GM21737 (cell line): ENCODE measurements around the gene NSF.
"Not testable (repeated sequence)": the region's sequence is repeated elsewhere in the genome, so short reads cannot be mapped to it uniquely, and the experiment has no call there.

ENCODE experiments used
- ATAC-seq: cut with Tn5 transposase; IDR thresholded peaks from one replicate; pipeline ENCODE4 v1.9.1; 2021; ENCODE audit warnings: mild to moderate bottlenecking, moderate library complexity; ENCODE audit not compliant: unreplicated experiment

NSF gene

DNA sequence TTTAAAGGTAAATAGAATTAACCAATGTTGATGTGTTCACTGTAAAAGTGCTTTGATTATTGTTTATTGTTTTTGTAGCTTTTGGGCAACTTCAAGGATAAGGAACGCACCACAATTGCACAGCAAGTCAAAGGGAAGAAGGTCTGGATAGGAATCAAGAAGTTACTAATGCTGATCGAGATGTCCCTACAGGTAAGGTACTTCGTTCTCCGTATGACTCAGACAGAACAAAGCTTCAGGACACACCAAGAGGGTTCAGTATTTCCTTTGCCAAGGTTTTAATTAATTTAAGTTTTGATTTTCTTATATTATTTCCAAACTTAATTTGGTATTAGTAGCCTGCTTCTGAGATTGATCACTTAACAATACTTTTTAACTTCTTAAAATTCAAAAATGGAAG, 161.0 kb downstream of the NSF start:
- no peak for ATAC-seq

DNA sequence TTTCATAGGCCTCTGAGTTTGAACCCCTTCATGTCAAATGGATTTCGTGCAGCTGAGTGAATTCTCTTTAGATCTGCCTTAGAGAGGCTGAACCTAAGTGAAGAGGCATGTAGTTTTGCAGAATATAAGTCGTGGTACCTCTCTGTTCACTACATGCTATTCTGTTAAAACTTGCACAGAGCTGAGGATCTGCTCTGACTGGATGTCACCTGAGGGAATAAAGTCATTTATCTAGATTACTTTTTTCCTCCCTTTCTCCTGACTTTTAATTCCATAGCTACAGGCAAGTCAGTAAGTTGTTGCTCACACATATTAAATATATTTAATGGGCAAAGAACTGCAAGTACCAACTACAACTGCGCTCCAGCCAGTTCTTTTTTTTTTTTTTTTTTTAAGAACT, 163.3 kb downstream of the NSF start:
- no peak for ATAC-seq

DNA sequence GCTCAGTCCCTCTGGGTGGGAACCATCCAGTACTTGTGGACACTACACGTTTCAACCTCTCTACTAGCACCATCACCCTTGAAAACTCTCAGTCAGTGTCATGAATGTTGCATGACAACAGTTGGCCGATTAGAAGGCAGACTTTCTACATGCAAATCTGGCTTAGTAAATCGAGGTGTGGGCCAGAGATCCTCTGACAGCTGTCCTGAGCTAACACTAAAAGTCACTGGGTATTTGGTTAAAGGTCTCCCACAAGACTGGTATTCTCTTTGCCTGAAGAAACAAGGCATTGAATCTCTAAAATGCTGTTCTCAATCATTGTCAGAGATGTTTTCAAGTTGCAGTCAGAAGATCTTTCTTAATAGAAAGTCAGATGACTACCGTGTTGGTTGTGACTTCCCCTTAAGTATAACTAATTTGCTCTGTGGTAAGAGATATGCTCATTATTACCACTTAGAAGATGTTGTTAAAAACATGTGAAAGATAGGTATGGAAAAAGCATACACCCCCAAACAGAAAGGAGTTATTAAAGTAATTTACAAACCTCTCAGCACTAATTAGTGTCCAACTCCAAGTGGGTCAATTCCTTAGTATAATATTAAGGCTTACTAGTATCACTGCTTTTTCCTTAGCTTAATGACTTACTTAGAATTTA, 165.7 kb downstream of the NSF start:
- ATAC-seq = no peak

DNA sequence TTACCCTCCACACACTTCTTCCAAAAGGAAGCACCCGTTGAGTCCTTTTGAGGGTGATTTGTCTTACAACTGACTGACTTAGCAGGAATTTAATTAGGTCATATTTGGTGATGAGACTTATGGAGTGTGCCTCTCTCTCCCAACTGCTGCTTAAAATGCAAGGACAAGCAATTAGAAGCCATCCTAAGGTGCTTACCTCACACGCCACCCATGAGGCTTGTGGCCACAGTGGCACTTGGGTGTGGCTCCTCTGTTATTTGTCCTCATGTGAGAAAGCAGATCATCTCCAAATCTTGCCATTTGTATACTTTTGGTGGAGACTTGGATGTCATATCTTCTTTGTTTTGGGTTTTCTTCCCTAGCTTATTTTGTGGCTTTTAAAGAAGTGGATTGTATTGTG, 166.4 kb downstream of the NSF start:
- no peak for ATAC-seq

DNA sequence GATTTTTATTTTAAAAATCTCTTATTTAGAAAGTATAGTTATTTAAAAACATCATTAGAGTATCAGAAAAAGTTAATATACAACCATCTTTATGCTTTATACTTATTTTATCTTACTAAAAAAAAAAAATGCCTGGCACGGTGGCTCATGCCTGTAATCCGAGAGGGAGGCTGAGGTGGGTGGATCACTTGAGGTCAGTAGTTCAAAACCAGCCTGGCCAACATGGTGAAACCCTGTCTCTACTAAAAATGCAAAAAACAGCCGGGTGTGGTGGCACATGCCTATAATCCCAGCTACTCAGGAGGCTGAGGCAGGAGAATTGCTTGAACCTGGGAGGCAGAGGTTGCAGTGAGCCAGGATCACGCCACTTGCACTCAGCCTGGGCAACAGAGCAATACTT, 167.1 kb downstream of the NSF start:
- ATAC-seq = not testable (repeated sequence)

DNA sequence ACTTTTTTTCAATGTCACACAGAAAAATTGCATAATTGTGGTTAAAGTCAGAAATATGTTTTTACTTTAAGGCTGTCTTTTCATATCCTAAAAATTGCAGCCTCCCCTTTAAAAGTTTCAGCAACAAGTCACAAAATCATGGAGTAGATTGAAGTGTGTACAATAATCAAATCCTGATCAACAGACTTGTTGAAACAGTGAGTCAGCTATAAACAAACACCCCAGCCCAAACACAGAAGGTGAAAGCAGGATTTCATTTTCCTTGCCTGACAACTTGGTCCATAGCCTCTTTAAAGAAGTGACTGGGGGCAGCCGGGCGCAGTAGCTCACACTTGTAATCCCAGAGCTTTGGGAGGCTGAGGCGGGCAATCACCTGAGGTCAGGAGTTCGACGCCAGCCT, 168.1 kb downstream of the NSF start:
- no peak for ATAC-seq

DNA sequence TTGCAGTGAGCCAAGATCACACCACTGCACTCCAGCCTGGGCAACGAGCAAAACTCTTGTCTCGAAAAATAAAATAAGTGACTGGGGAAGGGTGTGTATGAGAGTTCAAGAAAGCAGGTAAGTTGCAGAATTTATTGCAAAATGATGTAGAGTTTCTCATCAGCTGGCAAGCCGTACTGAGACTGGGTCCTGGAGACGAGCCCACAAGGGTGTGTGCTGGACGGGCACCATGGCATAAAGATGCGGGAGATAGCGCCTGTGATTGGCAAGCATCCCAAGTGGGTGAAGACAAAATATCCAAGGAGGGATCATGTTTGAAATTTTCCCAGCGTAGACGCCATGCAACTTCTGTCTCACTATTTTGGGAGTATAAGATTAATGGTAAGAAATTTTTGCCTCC, 168.7 kb downstream of the NSF start:
- no peak for ATAC-seq

DNA sequence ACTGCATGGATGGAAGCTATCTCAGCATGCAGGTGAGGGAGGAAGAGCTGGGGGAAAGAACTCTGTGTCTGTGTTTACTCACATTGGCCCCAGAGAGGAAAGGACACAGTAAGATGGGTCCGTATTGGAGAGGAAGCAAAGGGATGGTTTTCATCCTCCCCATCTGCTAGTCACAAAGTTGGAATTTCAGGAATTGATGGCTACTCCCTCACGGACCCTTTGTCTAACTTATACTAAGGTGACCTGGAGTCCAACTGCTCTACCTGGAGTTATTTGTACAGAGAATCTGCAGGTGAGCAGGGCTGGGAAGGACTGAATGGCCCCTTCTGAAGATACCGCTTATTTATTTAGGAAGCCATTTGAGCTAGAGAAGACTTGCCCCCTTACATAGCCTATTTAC, 172.9 kb downstream of the NSF start:
- no peak for ATAC-seq

DNA sequence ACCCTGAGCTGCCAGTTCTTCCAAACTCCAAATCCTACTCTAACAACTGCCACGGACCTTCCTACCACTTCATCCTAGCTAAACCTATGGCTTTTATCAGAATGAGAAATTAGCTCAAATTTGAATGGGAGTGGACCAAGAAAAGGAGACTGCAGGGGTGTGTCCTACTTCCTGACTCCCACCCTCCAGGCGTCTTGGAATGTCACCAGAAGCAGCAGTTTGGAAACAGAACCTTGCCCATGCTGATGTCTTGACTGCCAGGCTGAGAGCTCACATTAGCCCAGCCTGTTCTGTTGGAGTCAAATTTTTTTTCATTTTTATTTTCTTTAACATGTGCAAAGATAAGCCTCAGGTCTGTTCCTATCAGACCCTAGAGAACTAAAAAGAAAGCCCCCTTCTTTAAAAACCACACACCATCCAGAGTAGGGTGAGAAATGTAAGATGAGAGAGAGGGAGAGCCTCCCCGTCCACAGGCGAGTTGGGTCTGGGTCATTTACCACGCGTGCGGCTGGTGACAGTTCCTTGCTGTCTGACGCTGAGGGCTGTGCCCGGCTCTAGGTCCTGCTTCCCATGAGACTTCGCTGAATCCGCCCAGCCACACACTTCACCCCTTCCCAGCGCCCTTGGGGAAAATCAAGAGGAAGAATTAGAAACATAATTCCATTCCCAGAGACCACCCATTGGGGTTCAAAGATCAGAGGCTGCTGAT, 173.7 kb downstream of the NSF start:
- no peak for ATAC-seq

DNA sequence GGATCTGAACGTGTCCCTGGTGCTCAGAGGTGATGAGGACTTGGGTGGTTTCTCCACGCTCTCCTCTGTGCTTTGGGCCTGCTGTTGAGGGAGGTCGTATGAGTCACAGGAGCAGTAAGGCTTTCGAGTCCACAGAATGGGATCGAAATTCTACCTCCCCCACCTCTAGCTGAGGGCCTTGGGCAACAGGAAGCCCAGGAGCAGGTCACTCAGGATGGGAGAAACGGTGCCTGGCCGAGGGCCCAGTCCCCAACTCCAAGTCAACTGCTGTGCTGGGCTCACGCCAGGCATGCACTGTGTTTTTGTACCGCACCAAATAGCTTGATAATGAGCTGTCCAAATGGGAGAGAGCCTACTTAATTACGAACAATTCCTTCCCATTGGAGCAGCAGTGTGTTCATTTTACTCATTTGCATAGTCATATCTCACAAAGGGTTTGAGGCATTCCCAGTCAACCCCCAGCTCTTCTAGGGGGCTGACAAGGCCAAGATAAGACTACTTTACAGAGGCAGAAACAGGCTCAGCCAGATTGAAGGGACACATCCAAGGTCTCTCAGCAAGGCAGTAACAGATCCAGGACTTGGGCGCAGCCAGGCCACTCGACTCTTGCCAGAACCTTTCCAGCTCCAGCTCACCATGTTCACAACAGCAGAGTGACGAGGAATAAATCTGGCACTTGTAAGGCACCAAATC, 174.4 kb downstream of the NSF start:
- ATAC-seq = no peak

DNA sequence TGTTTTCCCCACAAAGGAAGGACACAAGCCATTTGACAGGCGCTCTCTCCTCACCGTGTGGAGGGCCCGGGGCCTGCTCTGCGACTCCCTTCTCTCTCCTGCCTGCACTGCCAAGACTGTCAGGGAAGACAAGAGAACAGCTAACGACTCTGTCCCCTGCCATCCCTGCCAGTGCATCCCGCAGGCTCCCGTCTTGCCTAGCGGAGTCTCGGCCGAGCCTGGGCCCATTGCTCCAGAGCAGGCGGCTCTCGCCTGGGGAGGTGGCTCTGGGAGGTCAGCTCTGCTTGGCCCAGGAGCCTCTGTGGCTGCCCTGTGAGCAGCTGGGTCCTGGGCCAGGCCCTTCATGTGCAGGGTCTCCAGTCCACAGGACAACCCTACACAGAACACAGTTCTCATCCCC, 175.0 kb downstream of the NSF start:
- ATAC-seq = no peak

DNA sequence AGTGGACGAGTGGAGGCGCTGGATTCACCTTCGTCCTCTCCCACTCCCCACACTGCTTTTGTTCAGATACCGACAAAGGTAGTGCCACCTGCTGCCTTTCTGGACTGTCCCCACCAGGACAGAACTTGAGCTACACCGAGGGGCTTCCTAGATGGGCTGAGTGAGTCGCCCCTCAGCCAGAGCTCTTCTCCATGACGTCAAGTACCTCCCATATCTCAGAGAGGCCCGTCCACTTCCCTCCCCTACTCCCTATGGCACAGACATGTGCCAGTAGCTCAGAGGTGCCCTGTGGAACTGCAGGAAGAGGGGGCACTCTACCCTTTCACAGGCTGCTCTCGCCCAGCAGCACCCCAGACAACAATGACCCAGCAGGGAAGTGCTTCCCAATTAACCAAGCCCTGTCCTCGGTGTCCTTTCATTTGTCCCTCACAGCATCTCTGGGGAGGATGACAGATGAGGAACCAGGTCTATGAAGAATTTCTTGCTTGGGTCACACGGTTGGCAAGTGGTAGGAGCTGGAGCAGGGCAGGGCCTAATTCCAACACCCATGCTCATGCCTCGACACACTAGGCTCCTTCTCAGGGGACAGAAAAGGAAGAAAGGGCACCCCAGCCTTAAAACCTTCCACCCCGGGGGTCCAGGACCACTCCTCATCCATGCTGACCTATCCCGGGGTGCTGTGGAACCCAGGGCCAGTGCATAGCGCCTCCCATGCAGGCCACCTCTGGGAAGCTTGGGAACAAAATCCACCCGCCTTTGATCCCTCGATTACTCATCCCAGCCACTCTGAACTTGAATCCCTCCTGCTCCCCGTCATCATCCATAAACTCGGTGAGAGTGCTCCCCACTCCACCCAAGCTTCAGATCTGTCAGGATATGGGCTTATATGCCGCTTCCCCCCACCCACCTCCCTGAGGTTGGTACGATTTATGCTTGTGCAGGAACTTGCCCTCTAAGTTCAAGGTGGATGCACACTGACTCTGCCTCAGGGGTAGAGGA, 176.3 kb downstream of the NSF start:
- ATAC-seq = no peak

DNA sequence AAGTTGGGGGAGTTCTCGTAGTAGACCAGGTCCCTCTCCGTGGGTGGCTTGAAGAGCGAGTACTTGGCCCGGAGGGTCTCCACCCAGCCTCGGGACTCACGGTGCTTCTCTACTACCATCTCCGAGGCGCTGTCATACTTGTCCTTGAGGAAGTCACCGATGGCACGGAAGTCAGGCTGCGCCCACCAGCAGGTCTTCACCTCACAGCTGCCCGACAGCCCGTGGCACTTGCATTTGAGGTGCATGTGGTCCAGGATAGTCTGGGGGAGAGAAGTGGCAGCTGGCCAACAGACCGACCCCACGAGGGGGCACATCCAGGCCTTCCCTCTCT, 178.0 kb downstream of the NSF start:
- ATAC-seq = no peak

DNA sequence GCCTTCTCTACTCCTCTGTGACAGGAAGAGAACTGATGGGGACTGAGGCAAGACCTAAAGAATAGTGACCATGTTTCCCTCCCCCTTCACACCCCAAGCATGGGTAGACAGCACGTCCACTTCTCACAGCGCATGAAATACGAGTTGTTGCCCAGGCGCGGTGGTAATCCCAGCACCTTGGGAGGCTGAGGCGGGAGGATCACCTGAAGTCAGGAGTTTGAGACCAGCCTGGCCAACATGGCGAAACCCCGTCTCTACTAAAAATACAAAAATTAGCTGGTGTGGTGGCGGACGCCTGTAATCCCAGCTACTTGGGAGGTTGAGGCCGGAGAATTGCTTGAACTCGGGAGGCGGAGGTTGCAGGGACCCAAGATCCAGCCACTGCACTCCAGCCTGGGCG, 178.4 kb downstream of the NSF start:
- ATAC-seq = not testable (repeated sequence)

DNA sequence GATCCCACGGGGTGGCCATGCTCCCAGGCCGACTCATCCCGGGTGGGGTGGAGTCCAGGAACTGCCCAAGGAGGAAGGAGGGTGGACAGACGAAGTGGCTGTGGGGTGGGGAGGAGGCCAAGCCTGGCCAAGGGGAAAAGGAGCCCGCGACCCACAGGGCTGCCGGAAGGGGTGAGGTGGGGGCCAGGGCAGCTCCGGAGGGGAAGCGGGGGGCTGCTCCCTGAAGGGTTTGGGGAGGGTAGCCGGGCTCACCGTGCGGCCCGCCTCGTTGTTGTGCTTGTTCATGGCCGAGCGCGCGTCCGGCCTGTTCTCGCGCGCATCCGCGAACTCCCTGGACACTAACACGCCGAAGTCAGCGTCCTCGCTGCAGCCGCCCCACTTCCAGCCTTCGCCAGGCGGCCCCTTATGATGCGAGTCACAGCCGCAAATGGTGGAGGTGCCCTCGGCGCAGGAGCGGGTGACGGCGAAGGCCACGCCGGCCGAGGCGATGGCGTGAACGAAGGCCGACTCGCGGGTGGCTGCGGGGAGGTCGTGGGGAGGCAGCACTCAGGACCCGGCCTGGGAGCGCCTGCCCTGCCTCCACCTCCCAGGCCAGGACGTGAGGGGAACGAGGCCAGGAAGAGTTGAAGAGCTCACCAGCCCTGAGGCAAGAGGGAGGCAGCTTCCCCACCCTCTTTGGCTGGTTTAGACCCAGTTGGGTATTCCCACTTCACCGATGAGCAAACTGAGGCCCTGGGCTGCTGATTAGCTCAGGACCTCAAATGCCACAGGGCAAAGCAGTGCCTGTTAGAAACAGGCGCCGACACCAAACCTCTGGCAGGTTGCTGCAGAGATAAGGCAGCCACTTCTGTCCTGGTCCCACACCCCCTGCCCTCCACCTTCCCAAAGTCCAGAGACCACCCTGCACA, 179.3 kb downstream of the NSF start:
- ATAC-seq = no peak

DNA sequence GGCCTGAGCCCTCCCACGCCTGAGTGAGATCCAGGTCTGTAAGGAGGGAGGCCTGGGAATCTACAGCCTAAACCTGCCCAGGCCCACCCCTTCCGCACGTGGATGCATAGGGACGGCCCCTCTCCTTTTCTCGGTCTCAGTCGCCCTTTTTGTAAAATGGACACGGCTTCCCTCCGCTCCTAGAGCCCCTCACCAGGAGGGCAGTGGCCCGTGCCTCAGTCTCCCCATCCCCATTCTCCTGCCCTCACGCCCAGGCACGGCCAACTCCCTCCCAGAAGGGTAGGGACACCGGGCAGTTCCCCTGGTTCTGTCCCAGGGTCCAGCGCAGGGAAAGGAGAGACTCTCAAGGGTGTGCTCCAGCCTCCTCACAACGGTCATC, 180.0 kb downstream of the NSF start:
- ATAC-seq = no peak

DNA sequence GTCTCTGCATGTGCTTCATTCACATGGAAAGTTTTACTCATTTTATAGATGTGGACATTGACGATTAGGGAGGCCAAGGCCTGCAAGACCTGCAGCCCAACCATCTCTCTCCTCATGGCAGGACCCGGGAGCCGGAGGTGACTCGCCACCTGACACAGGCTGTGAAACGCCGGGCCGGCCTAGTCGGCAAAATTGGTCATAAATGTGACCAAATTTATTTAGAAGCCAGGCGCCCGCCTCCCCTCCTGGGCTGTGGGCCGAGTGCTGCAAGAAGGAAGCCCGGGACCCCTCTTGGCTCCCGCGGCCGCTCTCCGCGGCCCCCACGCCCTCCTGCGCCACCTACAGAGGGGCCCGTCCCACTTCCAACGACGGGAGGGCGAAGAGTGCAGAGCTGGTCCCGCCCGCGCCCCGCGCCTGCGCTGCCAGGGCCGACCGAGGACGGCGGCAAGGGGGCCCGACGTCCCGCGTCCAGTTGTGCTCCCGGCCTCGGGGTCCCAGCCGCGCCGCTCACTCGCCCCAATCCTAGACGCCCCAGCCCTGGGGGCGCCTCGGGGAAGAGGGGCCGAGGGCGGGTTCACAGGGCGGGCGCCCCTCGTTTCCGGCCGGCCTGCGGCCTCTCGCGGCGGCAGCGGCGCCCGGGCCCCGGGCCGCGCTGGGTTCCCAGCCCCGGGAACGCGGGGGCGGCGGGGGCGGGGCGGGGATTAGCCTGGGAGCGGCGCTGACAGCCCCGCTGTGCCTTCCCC, 180.5 kb downstream of the NSF start:
- ATAC-seq = no peak

DNA sequence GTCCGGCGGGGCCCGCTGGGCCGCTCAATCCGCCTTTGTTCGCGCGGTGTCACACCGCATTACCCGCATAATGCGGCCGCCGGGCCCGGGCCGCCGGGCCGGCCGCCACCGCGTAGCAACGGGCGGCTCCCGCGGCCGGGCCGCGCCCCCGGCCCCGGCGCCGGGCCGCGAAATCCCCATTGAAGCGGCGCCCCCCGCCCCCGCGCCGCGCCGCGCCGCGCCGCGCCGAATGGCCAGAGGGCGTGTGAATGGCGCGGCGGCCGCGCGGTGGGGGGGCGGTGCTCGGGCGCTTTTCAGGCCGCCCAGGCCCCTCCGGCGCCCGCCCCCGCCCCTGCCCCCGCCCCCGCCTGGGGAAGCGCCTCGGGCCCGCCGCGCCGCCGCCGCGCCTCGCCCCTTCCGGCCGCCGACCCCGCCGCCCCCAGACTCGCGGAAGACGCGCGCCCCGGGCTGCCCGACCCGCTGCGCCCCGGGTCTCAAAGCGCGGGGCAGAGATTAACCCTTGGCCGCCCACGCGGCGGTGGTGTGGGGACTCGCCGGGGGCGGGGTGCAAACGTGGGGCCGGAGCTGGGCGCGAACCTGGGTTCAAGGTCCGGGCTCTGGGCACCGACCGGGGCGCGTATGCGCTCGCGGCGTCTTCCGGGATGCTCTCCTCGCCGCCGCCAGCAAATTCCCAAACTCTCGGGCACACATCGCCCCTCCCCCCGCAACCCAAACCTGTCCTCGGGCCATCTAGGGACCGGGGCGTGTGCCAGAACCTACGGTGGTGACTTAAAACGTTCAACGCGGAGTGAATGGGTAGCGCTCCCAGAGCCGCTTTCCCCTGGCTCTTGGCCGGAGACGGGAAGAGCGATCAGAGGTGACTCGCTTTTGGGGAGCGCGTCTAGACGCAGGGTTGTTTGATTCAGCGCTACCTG, 181.3 kb downstream of the NSF start:
- ATAC-seq = no peak
